HepG2 (cell line): ENCODE measurements around the gene TMEM143. TPM values are rescaled to one million over a fixed set of nuclear protein-coding genes. Genes with fewer than 3 reads are reported as not detected.

Experiments used
- CBX5 ChIP-seq: sonication (generic); formaldehyde crosslinking; IDR thresholded peaks from 2 replicates; pipeline ENCODE4 v1.4.0; 2020; ENCODE audit warnings: missing genetic modification reagents, borderline replicate concordance
- FOSL2 ChIP-seq: sonication (generic); formaldehyde crosslinking; IDR thresholded peaks from 2 replicates; pipeline ENCODE4 v1.4.0; 2020; ENCODE audit warnings: missing genetic modification reagents
- FOXC1 ChIP-seq: sonication (generic); formaldehyde crosslinking; IDR thresholded peaks from 2 replicates; pipeline ENCODE4 v1.8.0; 2022; ENCODE audit warnings: mild to moderate bottlenecking, missing genetic modification reagents, borderline replicate concordance
- MAFK ChIP-seq, 2 experiments: IDR thresholded peaks in 1 of 2; conservative IDR thresholded peaks in 1 of 2; 2 replicates each; pipeline ENCODE4 v1.6.1; 2011; ENCODE audit warnings: improper control_type of control experiment in 2 of 2, low read length in 2 of 2
- TMF1 ChIP-seq: sonication (generic); formaldehyde crosslinking; IDR thresholded peaks from 2 replicates; pipeline ENCODE4 v1.8.1; 2022; ENCODE audit warnings: low read depth, missing genetic modification reagents
- ZNF235 ChIP-seq: sonication (generic); formaldehyde crosslinking; IDR thresholded peaks from 2 replicates; pipeline ENCODE4 v1.8.1; 2023; ENCODE audit warnings: mild to moderate bottlenecking, missing genetic modification reagents, borderline replicate concordance
- ZNF335 ChIP-seq: sonication (generic); formaldehyde crosslinking; IDR thresholded peaks from 2 replicates; pipeline ENCODE4 v1.4.0; 2020; ENCODE audit warnings: missing genetic modification reagents
- ZNF501 ChIP-seq: sonication (generic); formaldehyde crosslinking; IDR thresholded peaks from 2 replicates; pipeline ENCODE4 v1.5.1; 2020; ENCODE audit warnings: mild to moderate bottlenecking, moderate library complexity, missing genetic modification reagents
- ZNF564 ChIP-seq: sonication (generic); formaldehyde crosslinking; IDR thresholded peaks from 2 replicates; pipeline ENCODE4 v1.8.1; 2023; ENCODE audit warnings: mild to moderate bottlenecking, missing genetic modification reagents
- ZNF615 ChIP-seq: sonication (generic); formaldehyde crosslinking; IDR thresholded peaks from 2 replicates; pipeline ENCODE4 v1.5.0; 2020; ENCODE audit warnings: mild to moderate bottlenecking, missing genetic modification reagents, borderline replicate concordance
- ZNF878 ChIP-seq: sonication (generic); formaldehyde crosslinking; IDR thresholded peaks from 2 replicates; pipeline ENCODE4 v1.8.1; 2023; ENCODE audit warnings: mild to moderate bottlenecking, missing genetic modification reagents, moderate library complexity
- polyA plus RNA-seq, 8 experiments: library from polyadenylated mRNA; depleted of rRNA in 3 of 8; stranded (reverse) in 7 of 8; unstranded in 1 of 8; fragments of >200 nt; fragmentation: Illumina TruSeq in 4 of 8; extraction: Trizol in 4 of 8; gene quantifications; 2 replicates each; pipeline versions ENCODE4 v1.2.1 to v1.2.3, GENCODE V29; 2011 to 2016; ENCODE audit warnings: low read depth in 4 of 8, missing spikeins in 1 of 8, mixed read lengths in 1 of 8; ENCODE audit not compliant: insufficient read depth in 1 of 8
- total RNA-seq, 5 experiments: library from RNA; depleted of rRNA; stranded (reverse); fragments of >200 nt; fragmentation: Illumina TruSeq; extraction: Trizol; gene quantifications; 2 replicates each; pipeline ENCODE4 v1.2.3, GENCODE V29; 2016; ENCODE audit warnings: low read depth in 1 of 5
- TF ChIP-seq, protein P1 (sequence below): sonication (generic); formaldehyde crosslinking; IDR thresholded peaks from 2 replicates; pipeline ENCODE4 v1.5.0; 2020; ENCODE audit warnings: mild to moderate bottlenecking, missing genetic modification reagents
- TF ChIP-seq, protein P2 (sequence below): sonication (generic); formaldehyde crosslinking; IDR thresholded peaks from 2 replicates; pipeline ENCODE4 v1.5.0; 2020; ENCODE audit warnings: missing genetic modification reagents, mild to moderate bottlenecking, borderline replicate concordance
- TF ChIP-seq, protein P3 (sequence below): sonication (generic); formaldehyde crosslinking; IDR thresholded peaks from 2 replicates; pipeline ENCODE4 v1.4.0; 2020; ENCODE audit warnings: missing genetic modification reagents
- TF ChIP-seq, protein P4 (sequence below): sonication (generic); formaldehyde crosslinking; IDR thresholded peaks from 2 replicates; pipeline ENCODE4 v1.5.0; 2020; ENCODE audit warnings: missing genetic modification reagents

TMEM143 gene
- total and polyA plus RNA-seq, 2 of the 13 experiments (the other 11 are each of a cell fraction or from before 2014, with no cell fraction given), result 7.7 to 11.3 TPM

DNA sequence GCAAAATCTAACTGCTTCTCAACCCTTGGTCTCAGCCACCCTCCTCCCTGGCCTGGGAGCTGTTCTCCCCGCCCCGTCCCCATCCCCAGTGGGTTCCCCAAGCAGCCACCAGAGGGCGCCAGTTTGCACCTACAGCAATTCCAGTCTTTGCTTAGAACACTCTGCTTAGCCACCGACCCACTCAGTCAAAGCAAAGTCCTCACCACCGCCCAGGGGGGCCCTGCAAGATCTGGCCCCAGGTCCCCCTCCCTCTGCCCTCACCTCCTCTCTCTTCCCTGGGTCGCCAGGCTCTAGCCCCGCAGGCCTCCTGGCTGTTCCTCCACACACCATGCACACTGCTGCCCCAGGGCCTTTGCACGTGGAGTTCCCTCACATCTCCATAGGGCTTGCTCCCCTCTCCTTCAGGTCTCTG lies 12.4 kb downstream of the TMEM143 start (continued):
- TF ChIP-seq, protein P1, sequence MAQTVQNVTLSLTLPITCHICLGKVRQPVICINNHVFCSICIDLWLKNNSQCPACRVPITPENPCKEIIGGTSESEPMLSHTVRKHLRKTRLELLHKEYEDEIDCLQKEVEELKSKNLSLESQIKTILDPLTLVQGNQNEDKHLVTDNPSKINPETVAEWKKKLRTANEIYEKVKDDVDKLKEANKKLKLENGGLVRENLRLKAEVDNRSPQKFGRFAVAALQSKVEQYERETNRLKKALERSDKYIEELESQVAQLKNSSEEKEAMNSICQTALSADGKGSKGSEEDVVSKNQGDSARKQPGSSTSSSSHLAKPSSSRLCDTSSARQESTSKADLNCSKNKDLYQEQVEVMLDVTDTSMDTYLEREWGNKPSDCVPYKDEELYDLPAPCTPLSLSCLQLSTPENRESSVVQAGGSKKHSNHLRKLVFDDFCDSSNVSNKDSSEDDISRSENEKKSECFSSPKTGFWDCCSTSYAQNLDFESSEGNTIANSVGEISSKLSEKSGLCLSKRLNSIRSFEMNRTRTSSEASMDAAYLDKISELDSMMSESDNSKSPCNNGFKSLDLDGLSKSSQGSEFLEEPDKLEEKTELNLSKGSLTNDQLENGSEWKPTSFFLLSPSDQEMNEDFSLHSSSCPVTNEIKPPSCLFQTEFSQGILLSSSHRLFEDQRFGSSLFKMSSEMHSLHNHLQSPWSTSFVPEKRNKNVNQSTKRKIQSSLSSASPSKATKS (CRISPR knock-in tag), result no peak
- TF ChIP-seq ZNF878 (CRISPR knock-in tag) (no peak), CBX5 (CRISPR knock-in tag) (no peak), FOSL2 (peak; percentile 33; the same call in 1 of the 2 replicates), ZNF564 (CRISPR knock-in tag) (no peak), TMF1 (no peak), ZNF615 (CRISPR knock-in tag) (no peak), ZNF235 (CRISPR knock-in tag) (no peak), ZNF335 (CRISPR knock-in tag) (no peak), MAFK (conservative IDR thresholded peaks at IDR 0.05 in 1 of 2, IDR thresholded peaks at IDR 0.05 in 1 of 2; ENCODE audit: low read length in 2 of 2) (no peak), ZNF501 (0 out of 2 replicates have a peak, but pooled peaks have one; percentile 49), FOXC1 (0 out of 2 replicates have a peak, but pooled peaks have one; percentile 26)
- TF ChIP-seq, protein P2, sequence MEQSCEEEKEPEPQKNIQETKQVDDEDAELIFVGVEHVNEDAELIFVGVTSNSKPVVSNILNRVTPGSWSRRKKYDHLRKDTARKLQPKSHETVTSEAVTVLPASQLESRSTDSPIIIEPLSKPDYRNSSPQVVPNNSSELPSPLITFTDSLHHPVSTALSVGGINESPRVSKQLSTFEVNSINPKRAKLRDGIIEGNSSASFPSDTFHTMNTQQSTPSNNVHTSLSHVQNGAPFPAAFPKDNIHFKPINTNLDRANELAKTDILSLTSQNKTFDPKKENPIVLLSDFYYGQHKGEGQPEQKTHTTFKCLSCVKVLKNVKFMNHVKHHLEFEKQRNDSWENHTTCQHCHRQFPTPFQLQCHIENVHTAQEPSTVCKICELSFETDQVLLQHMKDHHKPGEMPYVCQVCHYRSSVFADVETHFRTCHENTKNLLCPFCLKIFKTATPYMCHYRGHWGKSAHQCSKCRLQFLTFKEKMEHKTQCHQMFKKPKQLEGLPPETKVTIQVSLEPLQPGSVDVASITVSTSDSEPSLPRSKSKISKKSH (CRISPR knock-in tag), result 0 out of 2 replicates have a peak, but pooled peaks have one; percentile 26
- TF ChIP-seq, protein P3, sequence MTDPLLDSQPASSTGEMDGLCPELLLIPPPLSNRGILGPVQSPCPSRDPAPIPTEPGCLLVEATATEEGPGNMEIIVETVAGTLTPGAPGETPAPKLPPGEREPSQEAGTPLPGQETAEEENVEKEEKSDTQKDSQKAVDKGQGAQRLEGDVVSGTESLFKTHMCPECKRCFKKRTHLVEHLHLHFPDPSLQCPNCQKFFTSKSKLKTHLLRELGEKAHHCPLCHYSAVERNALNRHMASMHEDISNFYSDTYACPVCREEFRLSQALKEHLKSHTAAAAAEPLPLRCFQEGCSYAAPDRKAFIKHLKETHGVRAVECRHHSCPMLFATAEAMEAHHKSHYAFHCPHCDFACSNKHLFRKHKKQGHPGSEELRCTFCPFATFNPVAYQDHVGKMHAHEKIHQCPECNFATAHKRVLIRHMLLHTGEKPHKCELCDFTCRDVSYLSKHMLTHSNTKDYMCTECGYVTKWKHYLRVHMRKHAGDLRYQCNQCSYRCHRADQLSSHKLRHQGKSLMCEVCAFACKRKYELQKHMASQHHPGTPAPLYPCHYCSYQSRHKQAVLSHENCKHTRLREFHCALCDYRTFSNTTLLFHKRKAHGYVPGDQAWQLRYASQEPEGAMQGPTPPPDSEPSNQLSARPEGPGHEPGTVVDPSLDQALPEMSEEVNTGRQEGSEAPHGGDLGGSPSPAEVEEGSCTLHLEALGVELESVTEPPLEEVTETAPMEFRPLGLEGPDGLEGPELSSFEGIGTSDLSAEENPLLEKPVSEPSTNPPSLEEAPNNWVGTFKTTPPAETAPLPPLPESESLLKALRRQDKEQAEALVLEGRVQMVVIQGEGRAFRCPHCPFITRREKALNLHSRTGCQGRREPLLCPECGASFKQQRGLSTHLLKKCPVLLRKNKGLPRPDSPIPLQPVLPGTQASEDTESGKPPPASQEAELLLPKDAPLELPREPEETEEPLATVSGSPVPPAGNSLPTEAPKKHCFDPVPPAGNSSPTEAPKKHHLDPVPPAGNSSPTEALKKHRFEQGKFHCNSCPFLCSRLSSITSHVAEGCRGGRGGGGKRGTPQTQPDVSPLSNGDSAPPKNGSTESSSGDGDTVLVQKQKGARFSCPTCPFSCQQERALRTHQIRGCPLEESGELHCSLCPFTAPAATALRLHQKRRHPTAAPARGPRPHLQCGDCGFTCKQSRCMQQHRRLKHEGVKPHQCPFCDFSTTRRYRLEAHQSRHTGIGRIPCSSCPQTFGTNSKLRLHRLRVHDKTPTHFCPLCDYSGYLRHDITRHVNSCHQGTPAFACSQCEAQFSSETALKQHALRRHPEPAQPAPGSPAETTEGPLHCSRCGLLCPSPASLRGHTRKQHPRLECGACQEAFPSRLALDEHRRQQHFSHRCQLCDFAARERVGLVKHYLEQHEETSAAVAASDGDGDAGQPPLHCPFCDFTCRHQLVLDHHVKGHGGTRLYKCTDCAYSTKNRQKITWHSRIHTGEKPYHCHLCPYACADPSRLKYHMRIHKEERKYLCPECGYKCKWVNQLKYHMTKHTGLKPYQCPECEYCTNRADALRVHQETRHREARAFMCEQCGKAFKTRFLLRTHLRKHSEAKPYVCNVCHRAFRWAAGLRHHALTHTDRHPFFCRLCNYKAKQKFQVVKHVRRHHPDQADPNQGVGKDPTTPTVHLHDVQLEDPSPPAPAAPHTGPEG (CRISPR knock-in tag), result no peak
- TF ChIP-seq, protein P4, sequence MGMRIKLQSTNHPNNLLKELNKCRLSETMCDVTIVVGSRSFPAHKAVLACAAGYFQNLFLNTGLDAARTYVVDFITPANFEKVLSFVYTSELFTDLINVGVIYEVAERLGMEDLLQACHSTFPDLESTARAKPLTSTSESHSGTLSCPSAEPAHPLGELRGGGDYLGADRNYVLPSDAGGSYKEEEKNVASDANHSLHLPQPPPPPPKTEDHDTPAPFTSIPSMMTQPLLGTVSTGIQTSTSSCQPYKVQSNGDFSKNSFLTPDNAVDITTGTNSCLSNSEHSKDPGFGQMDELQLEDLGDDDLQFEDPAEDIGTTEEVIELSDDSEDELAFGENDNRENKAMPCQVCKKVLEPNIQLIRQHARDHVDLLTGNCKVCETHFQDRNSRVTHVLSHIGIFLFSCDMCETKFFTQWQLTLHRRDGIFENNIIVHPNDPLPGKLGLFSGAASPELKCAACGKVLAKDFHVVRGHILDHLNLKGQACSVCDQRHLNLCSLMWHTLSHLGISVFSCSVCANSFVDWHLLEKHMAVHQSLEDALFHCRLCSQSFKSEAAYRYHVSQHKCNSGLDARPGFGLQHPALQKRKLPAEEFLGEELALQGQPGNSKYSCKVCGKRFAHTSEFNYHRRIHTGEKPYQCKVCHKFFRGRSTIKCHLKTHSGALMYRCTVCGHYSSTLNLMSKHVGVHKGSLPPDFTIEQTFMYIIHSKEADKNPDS (CRISPR knock-in tag), result no peak
